ENCODE measurements around the gene CA9. TPM values are rescaled to one million over a fixed set of nuclear protein-coding genes. Genes with fewer than 3 reads are reported as not detected.
A peak's percentile ranks its signal among the peaks of the same experiment; 100 is the strongest.

CA9 gene
- total RNA-seq, 1 donor from 2014 or later: 0.09 TPM

DNA sequence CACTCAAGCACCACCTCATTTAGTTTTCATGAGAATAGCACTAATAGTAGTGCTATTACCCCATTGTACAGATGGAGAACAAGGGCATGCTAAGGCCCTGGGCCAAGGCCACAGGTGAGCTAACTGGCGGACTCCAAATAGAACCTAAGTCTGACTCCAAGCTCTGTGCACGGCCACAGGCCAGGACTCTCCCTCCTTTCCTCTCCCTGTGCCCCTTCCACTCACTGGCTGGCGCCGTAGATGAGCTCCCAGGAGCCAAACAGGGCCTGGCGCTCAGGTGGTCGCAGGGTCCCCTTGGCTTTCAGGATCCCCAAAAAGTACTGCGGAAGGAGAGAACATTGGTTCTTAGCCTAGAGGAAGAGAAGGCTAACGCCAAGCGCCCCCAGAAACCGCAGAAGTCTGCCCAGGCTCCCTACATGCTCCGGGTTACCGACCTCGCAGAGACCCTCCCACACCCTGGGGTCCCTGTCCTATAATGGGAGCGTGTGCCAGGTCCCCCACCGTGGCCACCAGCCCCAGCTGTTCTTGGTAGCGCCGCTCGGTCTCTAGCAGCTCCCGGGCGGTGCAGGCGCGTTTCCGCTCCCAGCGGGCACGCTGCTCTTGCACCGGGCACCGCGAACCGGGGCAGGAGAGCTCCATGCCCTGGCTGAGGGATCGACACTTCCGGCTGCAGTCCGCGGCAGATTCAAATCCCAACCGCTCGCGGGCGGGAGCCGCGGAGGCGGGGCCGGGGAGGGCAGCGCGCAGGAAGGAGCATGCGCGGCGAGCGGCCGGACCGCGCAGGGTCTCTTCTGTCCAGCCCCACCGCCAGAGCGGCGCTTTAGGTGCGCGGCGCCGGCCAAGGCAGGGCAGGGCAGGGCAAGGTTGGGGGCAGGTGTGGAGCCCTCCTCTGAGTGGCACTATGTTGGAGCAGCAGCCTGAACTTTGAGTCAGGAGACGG lies 8.9 kb upstream of the CA9 start, which contains the start of gene ARHGEF39:
Gene ARHGEF39 (minus strand): TSS at position 665 of the 940 bp plus-strand sequence. CDS start 26 bp downstream, at position 639.
- peaks cover 21% of the 10 kb centered on the region for H3K79me2 ChIP-seq (ENCODE audit: low read depth)
- peaks cover 2% of the 10 kb centered on the region for H4K20me1 ChIP-seq (ENCODE audit: low read depth)
- peak within 1 kb of the TSS; percentile 85 for H3K4me3 Mint-ChIP-seq
- DNase-seq (ENCODE audit: low spot score): peak; percentile 94
- H3K36me3 ChIP-seq: no peaks in the 10 kb centered on the region
- peaks cover 14% of the 10 kb centered on the region for H3K4me1 ChIP-seq
- H3K27me3 ChIP-seq: no peaks in the 10 kb centered on the region
- no peaks in the 10 kb centered on the region for H3K9me3 ChIP-seq (ENCODE audit: low read depth)
- no peaks in the 10 kb centered on the region for H3K9me3 Mint-ChIP-seq
- peaks cover 21% of the 10 kb centered on the region for H3K36me3 Mint-ChIP-seq
- H3K27ac Mint-ChIP-seq: no peak within 1 kb of the TSS
- no peak for TF ChIP-seq EZH2 (IDR thresholded peaks at IDR 0.05)
- TF ChIP-seq, protein P1, sequence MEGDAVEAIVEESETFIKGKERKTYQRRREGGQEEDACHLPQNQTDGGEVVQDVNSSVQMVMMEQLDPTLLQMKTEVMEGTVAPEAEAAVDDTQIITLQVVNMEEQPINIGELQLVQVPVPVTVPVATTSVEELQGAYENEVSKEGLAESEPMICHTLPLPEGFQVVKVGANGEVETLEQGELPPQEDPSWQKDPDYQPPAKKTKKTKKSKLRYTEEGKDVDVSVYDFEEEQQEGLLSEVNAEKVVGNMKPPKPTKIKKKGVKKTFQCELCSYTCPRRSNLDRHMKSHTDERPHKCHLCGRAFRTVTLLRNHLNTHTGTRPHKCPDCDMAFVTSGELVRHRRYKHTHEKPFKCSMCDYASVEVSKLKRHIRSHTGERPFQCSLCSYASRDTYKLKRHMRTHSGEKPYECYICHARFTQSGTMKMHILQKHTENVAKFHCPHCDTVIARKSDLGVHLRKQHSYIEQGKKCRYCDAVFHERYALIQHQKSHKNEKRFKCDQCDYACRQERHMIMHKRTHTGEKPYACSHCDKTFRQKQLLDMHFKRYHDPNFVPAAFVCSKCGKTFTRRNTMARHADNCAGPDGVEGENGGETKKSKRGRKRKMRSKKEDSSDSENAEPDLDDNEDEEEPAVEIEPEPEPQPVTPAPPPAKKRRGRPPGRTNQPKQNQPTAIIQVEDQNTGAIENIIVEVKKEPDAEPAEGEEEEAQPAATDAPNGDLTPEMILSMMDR (IDR thresholded peaks at IDR 0.05): peak; percentile 53
- TF ChIP-seq EZH2phosphoT487 (IDR thresholded peaks at IDR 0.05): no peak
- peak within 1 kb of the TSS; percentile 43 for H3K9ac ChIP-seq
- peaks cover 7% of the 10 kb centered on the region for H3K27me3 Mint-ChIP-seq (ENCODE audit: insufficient read depth, low read depth)
- H3K4me2 ChIP-seq: peak within 1 kb of the TSS; percentile 100
- H2AFZ ChIP-seq (replicated peaks): peak within 1 kb of the TSS; percentile 38
- H3K4me1 Mint-ChIP-seq: peaks cover 39% of the 10 kb centered on the region
- H3K27ac ChIP-seq: no peak within 1 kb of the TSS
- H3F3A ChIP-seq (ENCODE audit: low read depth): peaks cover 22% of the 10 kb centered on the region
- H3K4me3 ChIP-seq: peak within 1 kb of the TSS; percentile 78

DNA sequence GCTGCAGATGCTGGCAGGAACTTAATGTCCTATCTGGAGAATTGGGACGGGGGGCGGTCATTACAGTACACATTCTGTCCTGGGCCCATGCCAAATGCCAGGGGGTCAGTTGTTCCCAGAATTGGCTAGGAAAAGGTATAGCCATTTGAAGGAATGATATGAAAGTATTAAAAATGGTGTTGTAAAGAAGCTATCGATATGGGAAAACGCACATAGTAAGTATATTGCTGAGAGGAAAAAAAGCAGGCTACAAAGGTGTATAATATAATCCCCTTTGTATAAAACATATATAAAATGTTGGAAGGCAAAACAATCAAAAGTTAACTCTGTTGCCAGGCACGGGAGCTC lies 8.3 kb upstream of the CA9 start:
- Mint-ChIP-seq H3K4me1 (peaks cover 34% of the 10 kb centered on the region), H3K4me3 (peak overlapping the region; percentile 85), H3K27ac (no peak overlapping the region), H3K27me3 (ENCODE audit: insufficient read depth, low read depth) (peaks cover 9% of the 10 kb centered on the region), H3K9me3 (no peaks in the 10 kb centered on the region), H3K36me3 (peaks cover 16% of the 10 kb centered on the region)
- peaks cover 22% of the 10 kb centered on the region for H3F3A ChIP-seq (ENCODE audit: low read depth)
- H3K79me2 ChIP-seq (ENCODE audit: low read depth): peaks cover 21% of the 10 kb centered on the region
- H2AFZ ChIP-seq (replicated peaks): no peak overlapping the region
- TF ChIP-seq EZH2 (IDR thresholded peaks at IDR 0.05) (no peak), EZH2phosphoT487 (IDR thresholded peaks at IDR 0.05) (no peak)
- TF ChIP-seq, protein P1 (IDR thresholded peaks at IDR 0.05): no peak
- peak overlapping the region; percentile 78 for H3K4me3 ChIP-seq
- no peaks in the 10 kb centered on the region for H4K20me1 ChIP-seq (ENCODE audit: low read depth)
- H3K4me1 ChIP-seq: peaks cover 14% of the 10 kb centered on the region
- H3K9ac ChIP-seq: no peak overlapping the region
- no peak for DNase-seq (ENCODE audit: low spot score)
- H3K27ac ChIP-seq: no peak overlapping the region
- H3K36me3 ChIP-seq: no peaks in the 10 kb centered on the region
- no peaks in the 10 kb centered on the region for H3K9me3 ChIP-seq (ENCODE audit: low read depth)
- no peaks in the 10 kb centered on the region for H3K27me3 ChIP-seq
- peak overlapping the region; percentile 100 for H3K4me2 ChIP-seq

DNA sequence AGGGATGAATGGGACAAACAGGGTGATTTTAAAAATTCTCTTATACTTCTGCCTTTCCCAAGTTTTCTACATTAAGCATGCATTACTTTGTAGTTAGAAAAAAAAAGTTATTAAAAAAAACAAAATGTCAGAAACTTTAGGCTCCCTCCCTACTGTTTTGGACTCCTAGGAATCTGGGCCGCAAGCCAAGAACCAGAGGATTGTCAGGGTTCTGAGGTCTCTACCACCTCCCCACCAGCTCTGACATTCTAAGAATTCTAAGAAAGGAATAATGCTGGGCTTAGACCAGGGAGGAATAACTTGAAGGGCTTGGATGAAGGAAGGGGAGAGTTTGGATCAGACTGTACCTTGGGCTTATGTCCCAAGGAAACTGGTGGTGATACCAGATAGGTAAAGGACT lies 7.7 kb upstream of the CA9 start:
- Mint-ChIP-seq H3K9me3 (no peaks in the 10 kb centered on the region), H3K4me3 (peak overlapping the region; percentile 85), H3K4me1 (peaks cover 29% of the 10 kb centered on the region), H3K27me3 (ENCODE audit: insufficient read depth, low read depth) (peaks cover 9% of the 10 kb centered on the region), H3K27ac (peak overlapping the region; percentile 44), H3K36me3 (peaks cover 10% of the 10 kb centered on the region)
- H3K9ac ChIP-seq: no peak overlapping the region
- H4K20me1 ChIP-seq (ENCODE audit: low read depth): no peaks in the 10 kb centered on the region
- H3K27ac ChIP-seq: no peak overlapping the region
- H3K4me1 ChIP-seq: peaks cover 14% of the 10 kb centered on the region
- TF ChIP-seq, protein P1 (IDR thresholded peaks at IDR 0.05): no peak
- TF ChIP-seq EZH2phosphoT487 (IDR thresholded peaks at IDR 0.05): no peak
- TF ChIP-seq EZH2 (IDR thresholded peaks at IDR 0.05): no peak
- no peak overlapping the region for H2AFZ ChIP-seq (replicated peaks)
- no peak overlapping the region for H3K4me2 ChIP-seq
- no peak for DNase-seq (ENCODE audit: low spot score)
- H3K79me2 ChIP-seq (ENCODE audit: low read depth): peaks cover 21% of the 10 kb centered on the region
- H3K27me3 ChIP-seq: no peaks in the 10 kb centered on the region
- H3K4me3 ChIP-seq: no peak overlapping the region
- no peaks in the 10 kb centered on the region for H3K9me3 ChIP-seq (ENCODE audit: low read depth)
- no peaks in the 10 kb centered on the region for H3K36me3 ChIP-seq
- peaks cover 19% of the 10 kb centered on the region for H3F3A ChIP-seq (ENCODE audit: low read depth)

Measured in neural progenitor cell (in vitro differentiated cells).